LNCAP (cell line): ENCODE measurements around the gene LRIT2.

Experiments used
- CTCF ChIP-seq: fragments of 450-650 bp; IDR thresholded peaks from 2 replicates; pipeline ENCODE4 v1.5.1; 2017; ENCODE audit warnings: mild to moderate bottlenecking

LRIT2 gene

GRCh38 chr10:84197643-84198042 is 27.7 kb downstream of the LRIT2 start:
- no peak for TF ChIP-seq CTCF

- TF ChIP-seq CTCF: no peak
Observed at GRCh38 chr10:84196941-84197340, 28.4 kb downstream of the LRIT2 start.

- no peak for TF ChIP-seq CTCF
Observed at GRCh38 chr10:84196083-84196482, 29.3 kb downstream of the LRIT2 start.

GRCh38 chr10:84195044-84195830 is 30.1 kb downstream of the LRIT2 start:
- TF ChIP-seq CTCF: no peak

- TF ChIP-seq CTCF: no peak
Observed at GRCh38 chr10:84194424-84195043, 30.8 kb downstream of the LRIT2 start, which contains the start of gene CDHR1. Gene CDHR1 (plus strand): TSS chr10:84194537. CDS start chr10:84194761, 224 bp downstream.

- no peak for TF ChIP-seq CTCF
Observed at GRCh38 chr10:84193846-84194423, 31.4 kb downstream of the LRIT2 start.

- no peak for TF ChIP-seq CTCF
Observed at GRCh38 chr10:84193327-84193726, 32.0 kb downstream of the LRIT2 start.
